ENCODE measurements around the gene PGD. TPM values are rescaled to one million over a fixed set of nuclear protein-coding genes. Genes with fewer than 3 reads are reported as not detected.

Gene PGD
- total and polyA plus RNA-seq, 2 donors (not counting 1 experiment from before 2014, with no cell fraction given): 13.7 to 56.7 TPM

GRCh38 chr1:10353282-10353681 is 45.6 kb upstream of the PGD start:
- Histone ChIP-seq H3K27me3 (replicated peaks in 1 of 4; ENCODE audit: control extremely low read depth in 1 of 4, control insufficient read depth in 3 of 4, insufficient read depth in 4 of 4, low read length in 3 of 4) (no peaks in the 10 kb centered on the region), H4K20me1 (ENCODE audit: control insufficient read depth, insufficient read depth, low read length, poor library complexity, severe bottlenecking) (no peaks in the 10 kb centered on the region), H3K36me3 (replicated peaks in 1 of 2; ENCODE audit: control extremely low read depth in 1 of 2, control insufficient read depth in 1 of 2, extremely low read depth in 1 of 2, insufficient read depth in 2 of 2, low read length in 1 of 2) (peaks cover 2 to 3% of the 10 kb centered on the region in 2 experiments), H3K4me3 (ENCODE audit: control extremely low read depth in 1 of 5, extremely low read depth in 1 of 5, insufficient read depth in 1 of 5, low read depth in 2 of 5, low read length in 4 of 5) (no peak overlapping the region), H3K9me3 (ENCODE audit: control extremely low read depth in 1 of 3, control insufficient read depth in 2 of 3, insufficient read depth in 1 of 3, low read length in 2 of 3) (no peaks in the 10 kb centered on the region), H3K9ac (ENCODE audit: low read length) (no peak overlapping the region), H2AFZ (ENCODE audit: insufficient read depth, low read depth, low read length, poor library complexity, severe bottlenecking) (no peak overlapping the region), H3K79me2 (ENCODE audit: control insufficient read depth, insufficient read depth, low read length) (no peaks in the 10 kb centered on the region), H3K4me2 (replicated peaks; ENCODE audit: low read depth, low read length, poor library complexity, severe bottlenecking) (no peak overlapping the region), H3K4me1 (ENCODE audit: control insufficient read depth in 2 of 2, insufficient read depth in 2 of 2, low read length in 2 of 2) (no peaks in the 10 kb centered on the region), H3K27ac (ENCODE audit: low read length in 2 of 2) (no peak overlapping the region)
- WGBS (ENCODE audit: insufficient coverage): 100% methylated on average over 2 of the region's 4 CpGs
- CTCF ChIA-PET: no interaction called here
- H3K4me3 Mint-ChIP-seq: no peak overlapping the region
- no peaks in the 10 kb centered on the region for H3K4me1 Mint-ChIP-seq
- TF ChIP-seq EZH2 (IDR thresholded peaks at IDR 0.05; ENCODE audit: borderline replicate concordance, insufficient read depth, low read depth, low read length, poor library complexity, severe bottlenecking) (no peak), CTCF (IDR thresholded peaks at IDR 0.05) (no peak)
- DNase-seq: no peak
- no peak for ATAC-seq (ENCODE audit: low read depth)
- H3K9me3 Mint-ChIP-seq (ENCODE audit: insufficient read depth): no peaks in the 10 kb centered on the region
- POLR2A ChIA-PET: no interaction called here
- H3K27me3 Mint-ChIP-seq: no peaks in the 10 kb centered on the region
- intact Hi-C loops (cut with micrococcal nuclease): no loop called here
- no peak overlapping the region for H3K27ac Mint-ChIP-seq

GRCh38 chr1:10353693-10354092 is 45.2 kb upstream of the PGD start:
- H4K20me1 ChIP-seq (ENCODE audit: control insufficient read depth, insufficient read depth, low read length, poor library complexity, severe bottlenecking): no peaks in the 10 kb centered on the region
- intact Hi-C loops (cut with micrococcal nuclease): no loop called here
- TF ChIP-seq CTCF (IDR thresholded peaks at IDR 0.05) (no peak), EZH2 (IDR thresholded peaks at IDR 0.05; ENCODE audit: borderline replicate concordance, insufficient read depth, low read depth, low read length, poor library complexity, severe bottlenecking) (no peak)
- POLR2A ChIA-PET: no interaction called here
- no peak overlapping the region for H3K9ac ChIP-seq (ENCODE audit: low read length)
- no peak overlapping the region for H3K27ac ChIP-seq (ENCODE audit: low read length in 2 of 2)
- H3K4me2 ChIP-seq (replicated peaks; ENCODE audit: low read depth, low read length, poor library complexity, severe bottlenecking): no peak overlapping the region
- H3K9me3 ChIP-seq (ENCODE audit: control extremely low read depth in 1 of 3, control insufficient read depth in 2 of 3, insufficient read depth in 1 of 3, low read length in 2 of 3): no peaks in the 10 kb centered on the region
- Mint-ChIP-seq H3K27ac (no peak overlapping the region), H3K4me3 (no peak overlapping the region), H3K27me3 (no peaks in the 10 kb centered on the region), H3K9me3 (ENCODE audit: insufficient read depth) (no peaks in the 10 kb centered on the region), H3K4me1 (no peaks in the 10 kb centered on the region)
- no peak overlapping the region for H3K4me3 ChIP-seq (ENCODE audit: control extremely low read depth in 1 of 5, extremely low read depth in 1 of 5, insufficient read depth in 1 of 5, low read depth in 2 of 5, low read length in 4 of 5)
- no peaks in the 10 kb centered on the region for H3K4me1 ChIP-seq (ENCODE audit: control insufficient read depth in 2 of 2, insufficient read depth in 2 of 2, low read length in 2 of 2)
- DNase-seq: no peak
- H3K79me2 ChIP-seq (ENCODE audit: control insufficient read depth, insufficient read depth, low read length): no peaks in the 10 kb centered on the region
- no peak for ATAC-seq (ENCODE audit: low read depth)
- no peaks in the 10 kb centered on the region for H3K27me3 ChIP-seq (replicated peaks in 1 of 4; ENCODE audit: control extremely low read depth in 1 of 4, control insufficient read depth in 3 of 4, insufficient read depth in 4 of 4, low read length in 3 of 4)
- no peaks in the 10 kb centered on the region for H3K36me3 ChIP-seq (replicated peaks in 1 of 2; ENCODE audit: control extremely low read depth in 1 of 2, control insufficient read depth in 1 of 2, extremely low read depth in 1 of 2, insufficient read depth in 2 of 2, low read length in 1 of 2)
- H2AFZ ChIP-seq (ENCODE audit: insufficient read depth, low read depth, low read length, poor library complexity, severe bottlenecking): no peak overlapping the region
- no CpG with 5 or more reads among the region's 2 CpGs for WGBS (ENCODE audit: insufficient coverage)
- CTCF ChIA-PET: no interaction called here

Measured in B cell (primary cell).